PFSK-1 (cell line): ENCODE data around the gene NOCT.

Experiments used
- FOXP2 ChIP-seq: optimal IDR thresholded peaks from 2 replicates; pipeline ENCODE3; 2011; ENCODE audit warnings: borderline replicate concordance, control low read depth, inconsistent platforms; ENCODE audit not compliant: insufficient read depth; ENCODE audit errors: extremely low read length, extremely low read depth
- POLR2AphosphoS5 ChIP-seq: IDR thresholded peaks from 2 replicates; pipeline ENCODE4 v1.6.1; 2012; ENCODE audit warnings: low read depth, mild to moderate bottlenecking, control low read depth, low read length, moderate library complexity
- REST ChIP-seq, 2 experiments: IDR thresholded peaks; 2 replicates each; pipeline versions ENCODE4 v1.6.1 to v1.8.0; 2011 to 2012; ENCODE audit warnings: low read depth in 2 of 2, low read length in 2 of 2, control low read depth in 1 of 2, inconsistent platforms in 1 of 2, mild to moderate bottlenecking in 1 of 2, moderate library complexity in 1 of 2; ENCODE audit not compliant: insufficient read depth in 1 of 2
- SIN3A ChIP-seq: IDR thresholded peaks from 2 replicates; pipeline ENCODE4 v1.6.1; 2012; ENCODE audit warnings: mild to moderate bottlenecking, low read length, moderate library complexity, borderline replicate concordance; ENCODE audit not compliant: insufficient read depth
- TAF1 ChIP-seq: IDR thresholded peaks from 2 replicates; pipeline ENCODE4 v1.6.1; 2012; ENCODE audit warnings: low read length, control low read depth, borderline replicate concordance; ENCODE audit not compliant: insufficient read depth

- TF ChIP-seq SIN3A (no peak), POLR2AphosphoS5 (no peak), REST (IDR thresholded peaks at IDR 0.05; ENCODE audit: insufficient read depth in 1 of 2, low read depth in 2 of 2, low read length in 2 of 2) (no peak), TAF1 (no peak), FOXP2 (no peak)
Observed at GRCh38 chr4:139027776-139028175, 12.2 kb downstream of the NOCT start.
